Activated CD4-positive, alpha-beta memory T cell treated with anti-CD3 and anti-CD28 coated beads for 36 hours (primary cell): ENCODE data around the gene SOWAHA. TPM values are rescaled to one million over a fixed set of nuclear protein-coding genes. Genes with fewer than 3 reads are reported as not detected.

Experiments
- CTCF ChIA-PET: fragments of 350-600 bp; sonication (Branson Sonifier 250); formaldehyde crosslinking; loops from one replicate; lab custom pipeline; 2021; ENCODE audit warnings: antibody characterized with exemption, inconsistent platforms; lab: Charles Lee
- POLR2A ChIA-PET: fragments of 350-600 bp; sonication (Branson Sonifier 250); formaldehyde crosslinking; loops from one replicate; lab custom pipeline; 2021; ENCODE audit warnings: antibody characterized with exemption; lab: Charles Lee
- DNase-seq: peaks from one replicate; pipeline ENCODE4 v3.0.0-alpha.2; 2020
- H3K27ac Mint-ChIP-seq: one replicate; pipeline ENCODE4 v1.8.0; 2021; ENCODE audit warnings: mixed read lengths
- H3K27me3 Mint-ChIP-seq: one replicate; pipeline ENCODE4 v1.8.0; 2021; ENCODE audit warnings: mixed read lengths
- H3K36me3 Mint-ChIP-seq: one replicate; pipeline ENCODE4 v1.8.0; 2021; ENCODE audit warnings: mixed read lengths
- H3K4me1 Mint-ChIP-seq: one replicate; pipeline ENCODE4 v1.8.0; 2021; ENCODE audit warnings: low read depth, mixed read lengths
- H3K4me3 Mint-ChIP-seq: one replicate; pipeline ENCODE4 v1.8.0; 2021; ENCODE audit warnings: mild to moderate bottlenecking, mixed read lengths
- H3K9me3 Mint-ChIP-seq: one replicate; pipeline ENCODE4 v1.8.0; 2021; ENCODE audit warnings: mixed read lengths
- intact Hi-C: fragments of 100-400 bp; cut with micrococcal nuclease; formaldehyde crosslinking; loops from one replicate; pipeline ENCODE4 v1.15.1; 2023
- total RNA-seq, 2 experiments: library from RNA; stranded (reverse); gene quantifications; one replicate each; pipeline ENCODE4 v1.2.3, GENCODE V29; 2021

Gene SOWAHA
- total RNA-seq, 2 experiments from 2014 or later, result not detected

- no peak for DNase-seq
- H3K27ac Mint-ChIP-seq, result no peak overlapping the region
- no peaks in the 10 kb centered on the region for H3K36me3 Mint-ChIP-seq
- ChIA-PET POLR2A (no interaction called here), CTCF (no interaction called here)
- peaks cover 2% of the 10 kb centered on the region for H3K4me1 Mint-ChIP-seq
- H3K4me3 Mint-ChIP-seq, result no peak overlapping the region
- H3K9me3 Mint-ChIP-seq, result no peaks in the 10 kb centered on the region
- intact Hi-C loops, result no loop called here
- peaks cover 1% of the 10 kb centered on the region for H3K27me3 Mint-ChIP-seq
Observed at GRCh38 chr5:132773114-132773513, 40.0 kb upstream of the SOWAHA start.

- no peak for DNase-seq
- CTCF ChIA-PET, result no interaction called here
- intact Hi-C loops, result no loop called here
- H3K36me3 Mint-ChIP-seq, result no peaks in the 10 kb centered on the region
- peaks cover 2% of the 10 kb centered on the region for H3K4me1 Mint-ChIP-seq
- H3K27me3 Mint-ChIP-seq, result peaks cover 5% of the 10 kb centered on the region
- POLR2A ChIA-PET, result no interaction called here
- H3K27ac Mint-ChIP-seq, result no peak overlapping the region
- no peak overlapping the region for H3K4me3 Mint-ChIP-seq
- H3K9me3 Mint-ChIP-seq, result no peaks in the 10 kb centered on the region
Observed at GRCh38 chr5:132773601-132774355, 39.3 kb upstream of the SOWAHA start.

GRCh38 chr5:132774406-132774805 lies 38.7 kb upstream of the SOWAHA start:
- Mint-ChIP-seq H3K4me3 (no peak overlapping the region), H3K27ac (no peak overlapping the region), H3K27me3 (peaks cover 10% of the 10 kb centered on the region), H3K4me1 (peaks cover 2% of the 10 kb centered on the region), H3K36me3 (no peaks in the 10 kb centered on the region), H3K9me3 (no peaks in the 10 kb centered on the region)
- intact Hi-C loops, result no loop called here
- ChIA-PET POLR2A (no interaction called here), CTCF (no interaction called here)
- DNase-seq, result no peak

GRCh38 chr5:132774896-132775295 lies 38.2 kb upstream of the SOWAHA start:
- POLR2A ChIA-PET, result no interaction called here
- DNase-seq, result no peak
- Mint-ChIP-seq H3K4me3 (no peak overlapping the region), H3K36me3 (no peaks in the 10 kb centered on the region), H3K27ac (no peak overlapping the region), H3K27me3 (peaks cover 10% of the 10 kb centered on the region), H3K4me1 (peaks cover 2% of the 10 kb centered on the region), H3K9me3 (no peaks in the 10 kb centered on the region)
- CTCF ChIA-PET, result interaction anchor here (1.2 kb wide), 1 partner anchor 18 kb away, joined by 4 read pairs; no protein-coding TSS in a partner anchor
- intact Hi-C loops, result no loop called here

GRCh38 chr5:132775476-132775961 lies 37.6 kb upstream of the SOWAHA start:
- ChIA-PET POLR2A (interaction anchor here (0.9 kb wide), 1 partner anchor 179 kb away, joined by 3 read pairs; no protein-coding TSS in a partner anchor), CTCF (interaction anchor here (1.2 kb wide), 1 partner anchor 19 kb away, joined by 4 read pairs; no protein-coding TSS in a partner anchor)
- H3K27me3 Mint-ChIP-seq, result peaks cover 10% of the 10 kb centered on the region
- H3K27ac Mint-ChIP-seq, result no peak overlapping the region
- H3K9me3 Mint-ChIP-seq, result no peaks in the 10 kb centered on the region
- DNase-seq, result no peak
- no peaks in the 10 kb centered on the region for H3K36me3 Mint-ChIP-seq
- intact Hi-C loops, result no loop called here
- no peak overlapping the region for H3K4me3 Mint-ChIP-seq
- H3K4me1 Mint-ChIP-seq, result peaks cover 2% of the 10 kb centered on the region

GRCh38 chr5:132776131-132776937 lies 36.8 kb upstream of the SOWAHA start:
- no peaks in the 10 kb centered on the region for H3K36me3 Mint-ChIP-seq
- CTCF ChIA-PET, result interaction anchor here (1.2 to 1.7 kb wide), 2 partner anchors 19 to 250 kb away, joined by 4 to 6 read pairs; no protein-coding TSS in a partner anchor
- H3K27ac Mint-ChIP-seq, result no peak overlapping the region
- no peaks in the 10 kb centered on the region for H3K9me3 Mint-ChIP-seq
- H3K27me3 Mint-ChIP-seq, result peaks cover 10% of the 10 kb centered on the region
- no peak for DNase-seq
- intact Hi-C loops, result loop anchor here (2.0 kb wide), 1 partner anchor 26 kb away; no protein-coding TSS in a partner anchor
- POLR2A ChIA-PET, result interaction anchor here (0.7 to 0.9 kb wide), 2 partner anchors 40 to 180 kb away, joined by 3 read pairs; no protein-coding TSS in a partner anchor
- peaks cover 2% of the 10 kb centered on the region for H3K4me1 Mint-ChIP-seq
- peak overlapping the region; percentile 68 for H3K4me3 Mint-ChIP-seq

GRCh38 chr5:132776938-132777208 lies 36.2 kb upstream of the SOWAHA start:
- no peak for DNase-seq
- Mint-ChIP-seq H3K4me3 (no peak overlapping the region), H3K27me3 (peaks cover 11% of the 10 kb centered on the region), H3K36me3 (no peaks in the 10 kb centered on the region), H3K4me1 (peaks cover 2% of the 10 kb centered on the region), H3K27ac (no peak overlapping the region), H3K9me3 (no peaks in the 10 kb centered on the region)
- ChIA-PET CTCF (interaction anchor here (0.8 to 1.7 kb wide), 2 partner anchors 24 to 251 kb away, joined by 3 to 6 read pairs; no protein-coding TSS in a partner anchor), POLR2A (no interaction called here)
- intact Hi-C loops, result loop anchor here (1.0 to 2.0 kb wide), 3 partner anchors 26 to 89 kb away; partner anchors contain the start of genes GDF9, KIF3A and UQCRQ

- intact Hi-C loops, result loop anchor here (1.0 to 2.0 kb wide), 3 partner anchors 27 to 89 kb away; partner anchors contain the start of genes GDF9, KIF3A and UQCRQ
- POLR2A ChIA-PET, result interaction anchor here (1.4 kb wide), 1 partner anchor 40 kb away, joined by 3 read pairs; the partner anchor contains the start of gene KIF3A
- peak; percentile 62 for DNase-seq
- H3K27me3 Mint-ChIP-seq, result peaks cover 13% of the 10 kb centered on the region
- H3K4me1 Mint-ChIP-seq, result peaks cover 2% of the 10 kb centered on the region
- H3K4me3 Mint-ChIP-seq, result peak within 1 kb of the TSS; percentile 68
- H3K9me3 Mint-ChIP-seq, result no peaks in the 10 kb centered on the region
- CTCF ChIA-PET, result interaction anchor here (0.8 to 1.7 kb wide), 4 partner anchors 24 to 272 kb away, joined by 3 to 6 read pairs (median 4); partner anchors contain the start of gene KIF3A
- no peaks in the 10 kb centered on the region for H3K36me3 Mint-ChIP-seq
- no peak within 1 kb of the TSS for H3K27ac Mint-ChIP-seq
Observed at GRCh38 chr5:132777209-132778069, 35.7 kb upstream of the SOWAHA start, which contains the start of gene SEPTIN8. Gene SEPTIN8 (minus strand): TSS chr5:132777239. CDS start chr5:132777137, 102 bp downstream.

GRCh38 chr5:132778129-132778528 lies 35.0 kb upstream of the SOWAHA start:
- Mint-ChIP-seq H3K27me3 (peaks cover 16% of the 10 kb centered on the region), H3K4me3 (peak overlapping the region; percentile 48), H3K9me3 (no peaks in the 10 kb centered on the region), H3K36me3 (no peaks in the 10 kb centered on the region), H3K27ac (no peak overlapping the region), H3K4me1 (peaks cover 2% of the 10 kb centered on the region)
- ChIA-PET CTCF (interaction anchor here (1.0 to 1.7 kb wide), 4 partner anchors 41 to 273 kb away, joined by 3 to 6 read pairs (median 4); partner anchors contain the start of gene KIF3A), POLR2A (interaction anchor here (1.4 kb wide), 1 partner anchor 40 kb away, joined by 3 read pairs; the partner anchor contains the start of gene KIF3A)
- intact Hi-C loops, result no loop called here
- DNase-seq, result no peak

- intact Hi-C loops, result no loop called here
- ChIA-PET CTCF (interaction anchor here (1.2 kb wide), 1 partner anchor 42 kb away, joined by 3 read pairs; no protein-coding TSS in a partner anchor), POLR2A (no interaction called here)
- H3K36me3 Mint-ChIP-seq, result no peaks in the 10 kb centered on the region
- no peak overlapping the region for H3K27ac Mint-ChIP-seq
- H3K4me3 Mint-ChIP-seq, result no peak overlapping the region
- H3K27me3 Mint-ChIP-seq, result peaks cover 18% of the 10 kb centered on the region
- H3K4me1 Mint-ChIP-seq, result peaks cover 2% of the 10 kb centered on the region
- H3K9me3 Mint-ChIP-seq, result no peaks in the 10 kb centered on the region
- DNase-seq, result no peak
Observed at GRCh38 chr5:132778856-132779255, 34.2 kb upstream of the SOWAHA start.

GRCh38 chr5:132779961-132780360 lies 33.1 kb upstream of the SOWAHA start:
- no peaks in the 10 kb centered on the region for H3K36me3 Mint-ChIP-seq
- no peaks in the 10 kb centered on the region for H3K9me3 Mint-ChIP-seq
- DNase-seq, result no peak
- peaks cover 18% of the 10 kb centered on the region for H3K27me3 Mint-ChIP-seq
- no peak overlapping the region for H3K27ac Mint-ChIP-seq
- CTCF ChIA-PET, result interaction anchor here (0.8 kb wide), 1 partner anchor 41 kb away, joined by 3 read pairs; no protein-coding TSS in a partner anchor
- no peak overlapping the region for H3K4me3 Mint-ChIP-seq
- H3K4me1 Mint-ChIP-seq, result peaks cover 2% of the 10 kb centered on the region
- POLR2A ChIA-PET, result no interaction called here
- intact Hi-C loops, result no loop called here
